IPS-18c (cell line): Measurements from ENCODE around the gene RSPO1.
"Not testable (repeated sequence)": the region's sequence is repeated elsewhere in the genome, so short reads cannot be mapped to it uniquely, and the experiment has no call there.

ENCODE experiments used
- H3K4me3 ChIP-seq: 2 replicates; pipeline ENCODE4 v1.7.0; 2013; ENCODE audit warnings: low read depth, mild to moderate bottlenecking, low read length, moderate library complexity; ENCODE audit not compliant: insufficient read depth
- H3K9me3 ChIP-seq: one replicate; pipeline ENCODE4 v1.6.1; 2013; ENCODE audit warnings: mild to moderate bottlenecking, low read length, moderate library complexity; ENCODE audit not compliant: control insufficient read depth, insufficient read depth

Gene RSPO1

GRCh38 chr1:37634244-37634991, at the start of gene RSPO1:
RSPO1 (minus strand) TSS chr1:37634892; CDS start chr1:37629661, 5,231 bp downstream.
- Histone ChIP-seq H3K4me3 (peak within 1 kb of the TSS; percentile 55), H3K9me3 (no peaks in the 10 kb centered on the region)

- H3K9me3 ChIP-seq = not testable (repeated sequence)
Observed at GRCh38 chr1:37684182-37684581, 49.5 kb upstream of the RSPO1 start.

GRCh38 chr1:37682334-37682987, 47.8 kb upstream of the RSPO1 start:
- no peak overlapping the region for H3K4me3 ChIP-seq
- H3K9me3 ChIP-seq = no peaks in the 10 kb centered on the region

More at GRCh38 chr1:37684182-37684581, 49.5 kb upstream of the RSPO1 start:
- not testable (repeated sequence) for H3K4me3 ChIP-seq

GRCh38 chr1:37680933-37681332, 46.2 kb upstream of the RSPO1 start:
- Histone ChIP-seq H3K4me3 (no peak overlapping the region), H3K9me3 (no peaks in the 10 kb centered on the region)

GRCh38 chr1:37677808-37678207, 43.1 kb upstream of the RSPO1 start:
- Histone ChIP-seq H3K9me3 (no peaks in the 10 kb centered on the region), H3K4me3 (no peak overlapping the region)

GRCh38 chr1:37677143-37677439, 42.4 kb upstream of the RSPO1 start:
- Histone ChIP-seq H3K4me3 (no peak overlapping the region), H3K9me3 (no peaks in the 10 kb centered on the region)

- Histone ChIP-seq H3K9me3 (no peaks in the 10 kb centered on the region), H3K4me3 (no peak overlapping the region)
Observed at GRCh38 chr1:37676281-37677142, 41.8 kb upstream of the RSPO1 start.

- H3K9me3 ChIP-seq = no peaks in the 10 kb centered on the region
- H3K4me3 ChIP-seq = no peak overlapping the region
Observed at GRCh38 chr1:37673920-37674319, 39.2 kb upstream of the RSPO1 start.

- no peaks in the 10 kb centered on the region for H3K9me3 ChIP-seq
Observed at GRCh38 chr1:37672136-37672870, 37.6 kb upstream of the RSPO1 start.

GRCh38 chr1:37671261-37671660, 36.6 kb upstream of the RSPO1 start:
- H3K4me3 ChIP-seq = no peak overlapping the region
- no peaks in the 10 kb centered on the region for H3K9me3 ChIP-seq

More at GRCh38 chr1:37672136-37672870, 37.6 kb upstream of the RSPO1 start:
- H3K4me3 ChIP-seq = no peak overlapping the region

- H3K9me3 ChIP-seq = no peaks in the 10 kb centered on the region
- no peak overlapping the region for H3K4me3 ChIP-seq
Observed at GRCh38 chr1:37670133-37670532, 35.4 kb upstream of the RSPO1 start.

GRCh38 chr1:37667023-37667671, 32.5 kb upstream of the RSPO1 start:
- Histone ChIP-seq H3K9me3 (no peaks in the 10 kb centered on the region), H3K4me3 (no peak overlapping the region)

- Histone ChIP-seq H3K9me3 (no peaks in the 10 kb centered on the region), H3K4me3 (no peak overlapping the region)
Observed at GRCh38 chr1:37666241-37666867, 31.7 kb upstream of the RSPO1 start.

GRCh38 chr1:37663426-37664000, 28.8 kb upstream of the RSPO1 start:
- Histone ChIP-seq H3K9me3 (no peaks in the 10 kb centered on the region), H3K4me3 (no peak overlapping the region)

GRCh38 chr1:37662031-37662755, 27.5 kb upstream of the RSPO1 start:
- H3K9me3 ChIP-seq = no peaks in the 10 kb centered on the region
- H3K4me3 ChIP-seq = no peak overlapping the region

GRCh38 chr1:37661401-37661800, 26.7 kb upstream of the RSPO1 start:
- Histone ChIP-seq H3K4me3 (no peak overlapping the region), H3K9me3 (no peaks in the 10 kb centered on the region)
